Spleen (tissue), 11 donors: ENCODE measurements around the gene FMO4. TPM values are rescaled to one million over a fixed set of nuclear protein-coding genes. Genes with fewer than 3 reads are reported as not detected.

Source experiments
- DNase-seq: peaks from one replicate; pipeline ENCODE4 v3.0.0-alpha.2; 2020
- H3K27ac ChIP-seq, 8 donors: fragments of 200-600 bp; sonication (generic) in 7 of 8; 1 replicate in 4 of 8; 2 replicates in 4 of 8; pipeline versions ENCODE4 v1.5.0 to v1.8.0; 2016 to 2021; ENCODE audit warnings: inconsistent platforms in 4 of 8, mild to moderate bottlenecking in 4 of 8, moderate library complexity in 1 of 8
- H3K27me3 ChIP-seq, 7 donors: fragments of 200-600 bp; sonication (generic) in 6 of 7; replicated peaks in 1 of 7; 1 replicate in 4 of 7; 2 replicates in 3 of 7; pipeline versions ENCODE4 v1.5.0 to v1.8.0; 2016 to 2021; ENCODE audit warnings: inconsistent platforms in 3 of 7, mild to moderate bottlenecking in 1 of 7
- H3K36me3 ChIP-seq, 6 donors: fragments of 200-600 bp; sonication (generic) in 5 of 6; 1 replicate in 4 of 6; 2 replicates in 2 of 6; pipeline versions ENCODE4 v1.5.0 to v1.8.0; 2016 to 2021; ENCODE audit warnings: inconsistent platforms in 2 of 6
- H3K4me1 ChIP-seq, 6 donors: fragments of 200-600 bp; sonication (generic) in 5 of 6; 1 replicate in 3 of 6; 2 replicates in 3 of 6; pipeline versions ENCODE4 v1.5.0 to v1.8.0; 2016 to 2021; ENCODE audit warnings: inconsistent platforms in 3 of 6
- H3K4me3 ChIP-seq, 8 donors: fragments of 200-600 bp; sonication (generic) in 7 of 8; 1 replicate in 4 of 8; 2 replicates in 4 of 8; pipeline versions ENCODE4 v1.5.0 to v1.8.0; 2016 to 2021; ENCODE audit warnings: inconsistent platforms in 4 of 8, mild to moderate bottlenecking in 4 of 8, moderate library complexity in 2 of 8
- H3K9me3 ChIP-seq, 8 donors: fragments of 200-600 bp; sonication (generic) in 7 of 8; 1 replicate in 4 of 8; 2 replicates in 4 of 8; pipeline versions ENCODE4 v1.5.0 to v1.8.0; 2016 to 2021; ENCODE audit warnings: inconsistent platforms in 4 of 8
- POLR2A ChIP-seq, 3 donors: fragments of 450-650 bp; IDR thresholded peaks; one replicate each; pipeline ENCODE4 v1.5.1; 2017; ENCODE audit warnings: antibody characterized with exemption in 3 of 3, mild to moderate bottlenecking in 1 of 3
- POLR2AphosphoS5 ChIP-seq, 3 donors: sonication (generic); formaldehyde crosslinking; IDR thresholded peaks; one replicate each; pipeline ENCODE4 v1.5.1; 2017; ENCODE audit warnings: antibody characterized with exemption in 3 of 3
- WGBS, 5 donors: extraction: QIAGEN DNeasy Blood & Tissue Kit in 3 of 5; methylation state at CpG; one replicate each; pipeline versions ENCODE4 v1.1.5 to v1.1.7; 2013 to 2018; 5-methylcytosine and 5-hydroxymethylcytosine counted together
- intact Hi-C: fragments of 100-400 bp; cut with DNase I; formaldehyde crosslinking; loops from one replicate; pipeline ENCODE4 v1.15.0; 2023; ENCODE audit warnings: low total_unique reads
- polyA plus RNA-seq, 3 donors: library from polyadenylated mRNA; stranded (reverse); fragments of 200-250 nt; gene quantifications; one replicate each; pipeline ENCODE4 v1.2.1, GENCODE V29; 2013
- total RNA-seq, 7 donors: library from RNA; depleted of rRNA in 3 of 7; stranded (reverse); fragments of >200 nt in 3 of 7; fragmentation: NEBNext Ultra II Directional in 4 of 7; extraction: Animal tissue kit (Norgen Biotek cat#: 25700) in 4 of 7; gene quantifications; one replicate each; pipeline versions ENCODE4 v1.1.0 to v1.2.1, GENCODE V29; 2016 to 2021
- TF ChIP-seq, protein P1 (sequence below), 11 experiments: fragments of 200-600 bp in 7 of 11; fragments of 450-650 bp in 4 of 11; sonication (generic) in 4 of 11; IDR thresholded peaks in 8 of 11; conservative IDR thresholded peaks in 3 of 11; 1 replicate in 7 of 11; 2 replicates in 4 of 11; pipeline versions ENCODE4 v1.4.0 to v1.8.0; 2016 to 2021; ENCODE audit warnings: antibody characterized with exemption in 11 of 11, inconsistent platforms in 4 of 11, mild to moderate bottlenecking in 1 of 11
- donor health status: healthy with polysubstance abuse.
- donor health status: DM: no; HTN: no; CAD: no; lungs with moderate emphysema.
- donor health status: DM: no; HTN: no; CAD: no.
- donor health status: Bipolar disorder and iron deficiency.
- donor health status: healthy.
- donor health status: DM: no; HTN: no; CAD: no.
- donor health status: DM: yes; HTN: yes; CAD: no.

Gene FMO4
- total and polyA plus RNA-seq, 10 donors: 2.0 to 10.8 (median 4.0) TPM

DNA sequence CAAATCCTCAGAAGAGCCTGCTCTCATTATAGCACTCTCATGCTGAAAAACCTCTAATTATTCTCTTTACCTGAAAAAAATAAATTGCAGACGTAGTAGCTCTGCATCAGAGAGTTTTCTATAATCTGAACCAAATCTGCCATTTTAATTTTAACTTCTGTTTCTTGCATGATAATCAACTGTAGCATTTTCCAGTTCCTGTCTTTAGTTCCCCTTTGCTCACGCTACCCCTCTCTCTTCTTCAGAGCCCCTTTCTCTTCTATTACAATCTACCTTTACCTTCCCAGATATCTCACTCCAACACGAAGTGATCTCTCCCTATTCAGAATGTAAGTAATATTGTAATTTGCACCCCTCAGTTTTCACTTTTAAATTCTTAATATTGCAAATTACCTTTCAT lies 34.3 kb upstream of the FMO4 start:
- Histone ChIP-seq H3K27me3 (no peaks in the 10 kb centered on the region), H3K4me3 (no peak overlapping the region), H3K9me3 (no peaks in the 10 kb centered on the region), H3K36me3 (no peaks in the 10 kb centered on the region), H3K27ac (peak overlapping the region in 1 of 8 donors; percentile 13), H3K4me1 (peaks cover 0 to 6% (median 0%) of the 10 kb centered on the region in 6 donors)
- 37 to 55% (median 43%) methylated on average over 3 of the region's 3 CpGs for WGBS, 5 donors
- TF ChIP-seq POLR2A (IDR thresholded peaks at IDR 0.05) (no peak), POLR2AphosphoS5 (IDR thresholded peaks at IDR 0.05) (no peak)
- TF ChIP-seq, protein P1, sequence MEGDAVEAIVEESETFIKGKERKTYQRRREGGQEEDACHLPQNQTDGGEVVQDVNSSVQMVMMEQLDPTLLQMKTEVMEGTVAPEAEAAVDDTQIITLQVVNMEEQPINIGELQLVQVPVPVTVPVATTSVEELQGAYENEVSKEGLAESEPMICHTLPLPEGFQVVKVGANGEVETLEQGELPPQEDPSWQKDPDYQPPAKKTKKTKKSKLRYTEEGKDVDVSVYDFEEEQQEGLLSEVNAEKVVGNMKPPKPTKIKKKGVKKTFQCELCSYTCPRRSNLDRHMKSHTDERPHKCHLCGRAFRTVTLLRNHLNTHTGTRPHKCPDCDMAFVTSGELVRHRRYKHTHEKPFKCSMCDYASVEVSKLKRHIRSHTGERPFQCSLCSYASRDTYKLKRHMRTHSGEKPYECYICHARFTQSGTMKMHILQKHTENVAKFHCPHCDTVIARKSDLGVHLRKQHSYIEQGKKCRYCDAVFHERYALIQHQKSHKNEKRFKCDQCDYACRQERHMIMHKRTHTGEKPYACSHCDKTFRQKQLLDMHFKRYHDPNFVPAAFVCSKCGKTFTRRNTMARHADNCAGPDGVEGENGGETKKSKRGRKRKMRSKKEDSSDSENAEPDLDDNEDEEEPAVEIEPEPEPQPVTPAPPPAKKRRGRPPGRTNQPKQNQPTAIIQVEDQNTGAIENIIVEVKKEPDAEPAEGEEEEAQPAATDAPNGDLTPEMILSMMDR (IDR thresholded peaks at IDR 0.05 in 8 of 11, conservative IDR thresholded peaks at IDR 0.05 in 3 of 11): no peak
- intact Hi-C loops: no loop called here
- DNase-seq: no peak

DNA sequence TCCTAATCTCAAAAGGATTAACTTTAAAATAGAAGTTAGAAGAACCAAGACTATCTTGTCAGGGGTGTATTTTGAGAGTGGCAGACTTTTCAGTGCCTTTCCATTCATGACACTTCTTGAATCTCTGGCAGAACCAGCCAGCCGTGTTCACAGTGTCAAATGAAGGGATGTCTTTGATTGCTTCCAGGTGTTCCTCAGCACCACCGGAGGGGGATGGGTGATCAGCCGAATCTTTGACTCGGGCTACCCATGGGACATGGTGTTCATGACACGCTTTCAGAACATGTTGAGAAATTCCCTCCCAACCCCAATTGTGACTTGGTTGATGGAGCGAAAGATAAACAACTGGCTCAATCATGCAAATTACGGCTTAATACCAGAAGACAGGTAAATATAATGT lies 33.4 kb upstream of the FMO4 start:
- 73 to 81% (median 80%) methylated on average over 7 of the region's 7 CpGs for WGBS, 5 donors
- no peak overlapping the region for H3K4me3 ChIP-seq
- no peak overlapping the region for H3K27ac ChIP-seq
- H3K9me3 ChIP-seq: no peaks in the 10 kb centered on the region
- H3K27me3 ChIP-seq: no peaks in the 10 kb centered on the region
- H3K36me3 ChIP-seq: no peaks in the 10 kb centered on the region
- no peak for DNase-seq
- peaks cover 0 to 6% (median 0%) of the 10 kb centered on the region in 6 donors for H3K4me1 ChIP-seq
- no peak for TF ChIP-seq POLR2A (IDR thresholded peaks at IDR 0.05)
- TF ChIP-seq, protein P1 (IDR thresholded peaks at IDR 0.05 in 8 of 11, conservative IDR thresholded peaks at IDR 0.05 in 3 of 11): no peak
- intact Hi-C loops: no loop called here

DNA sequence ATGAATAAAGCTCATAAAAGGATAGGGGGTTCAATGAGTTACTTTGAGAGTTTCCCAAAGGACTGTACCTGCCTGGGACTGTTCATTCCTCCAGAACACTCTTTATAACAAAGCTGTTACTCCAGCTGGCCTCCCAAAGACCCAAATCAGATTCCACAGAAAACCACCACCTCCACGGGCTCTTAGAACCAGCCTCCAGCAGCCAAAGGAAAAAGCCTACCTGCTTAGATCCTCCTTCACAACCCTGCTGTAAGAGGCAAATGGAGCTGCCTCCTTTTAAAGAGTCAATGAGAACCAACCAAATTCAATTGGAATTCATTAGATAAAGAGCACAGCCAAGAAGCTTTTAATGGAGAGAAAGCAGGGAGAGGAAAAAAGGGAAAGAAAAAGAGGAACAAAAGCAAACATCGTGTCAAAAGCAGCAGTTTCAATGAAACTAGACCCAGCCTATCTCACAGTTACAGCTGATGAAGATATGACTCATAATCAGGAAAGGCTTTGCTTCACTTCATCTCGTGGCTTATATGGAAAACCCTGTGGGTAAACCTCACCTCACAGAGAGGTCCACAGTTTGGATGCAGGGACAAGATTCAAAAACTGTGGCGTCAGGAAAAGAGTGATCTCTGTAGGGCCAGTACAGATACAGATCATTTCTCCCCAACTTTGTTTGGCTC lies 27.8 kb upstream of the FMO4 start:
- no peaks in the 10 kb centered on the region for H3K4me1 ChIP-seq
- WGBS, 5 donors: 35 to 43% (median 42%) methylated on average over 4 of the region's 4 CpGs
- no peaks in the 10 kb centered on the region for H3K9me3 ChIP-seq
- H3K4me3 ChIP-seq: no peak overlapping the region
- TF ChIP-seq POLR2AphosphoS5 (IDR thresholded peaks at IDR 0.05) (no peak), POLR2A (IDR thresholded peaks at IDR 0.05) (no peak)
- TF ChIP-seq, protein P1 (IDR thresholded peaks at IDR 0.05 in 8 of 11, conservative IDR thresholded peaks at IDR 0.05 in 3 of 11): no peak
- H3K36me3 ChIP-seq: no peaks in the 10 kb centered on the region
- no peak for DNase-seq
- intact Hi-C loops: no loop called here
- H3K27me3 ChIP-seq: no peaks in the 10 kb centered on the region
- no peak overlapping the region for H3K27ac ChIP-seq

DNA sequence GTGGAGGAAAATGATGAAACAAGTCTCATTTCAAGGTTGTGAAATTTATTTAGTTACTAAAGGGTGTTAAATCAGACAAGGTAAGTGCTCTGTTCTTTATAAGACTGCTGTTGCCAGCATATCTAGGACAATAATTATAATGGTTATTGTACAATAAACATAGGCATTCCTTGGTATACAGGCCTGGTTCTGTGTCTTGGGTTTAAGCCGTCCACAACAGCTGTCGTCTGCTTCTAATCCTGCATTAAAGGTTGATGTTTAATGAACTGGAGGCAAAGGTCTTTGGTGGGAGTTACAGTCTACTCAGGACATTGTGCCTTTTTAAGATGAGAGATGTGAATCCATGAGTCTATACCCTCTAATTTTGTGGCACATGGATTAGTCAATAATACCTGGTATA lies 23.4 kb upstream of the FMO4 start:
- 81 to 98% (median 90%) methylated on average over 2 of the region's 2 CpGs for WGBS, 5 donors
- TF ChIP-seq POLR2A (IDR thresholded peaks at IDR 0.05) (no peak), POLR2AphosphoS5 (IDR thresholded peaks at IDR 0.05) (no peak)
- TF ChIP-seq, protein P1 (IDR thresholded peaks at IDR 0.05 in 8 of 11, conservative IDR thresholded peaks at IDR 0.05 in 3 of 11): no peak
- intact Hi-C loops: no loop called here
- Histone ChIP-seq H3K4me1 (no peaks in the 10 kb centered on the region), H3K27ac (no peak overlapping the region), H3K27me3 (no peaks in the 10 kb centered on the region), H3K4me3 (no peak overlapping the region), H3K36me3 (no peaks in the 10 kb centered on the region), H3K9me3 (no peaks in the 10 kb centered on the region)
- no peak for DNase-seq
